HG03103 (cell line): ENCODE results near the gene SPR.
A peak's percentile ranks its signal among the peaks of the same experiment; 100 is the strongest.

Experiments
- ATAC-seq: cut with Tn5 transposase; IDR thresholded peaks from one replicate; pipeline ENCODE4 v1.9.1; 2021; ENCODE audit warnings: low read depth; ENCODE audit not compliant: unreplicated experiment

The SPR gene

GRCh38 chr2:72914589-72915319 is 27.5 kb downstream of the SPR start:
- no peak for ATAC-seq

- no peak for ATAC-seq
Measured at GRCh38 chr2:72915320-72915906, 28.2 kb downstream of the SPR start.

- peak; percentile 47 for ATAC-seq
Measured at GRCh38 chr2:72915907-72916742, 28.9 kb downstream of the SPR start.

- ATAC-seq, result no peak
Measured at GRCh38 chr2:72916743-72917137, 29.5 kb downstream of the SPR start.

GRCh38 chr2:72917138-72917876 is 30.1 kb downstream of the SPR start, which contains the start of gene EMX1:
EMX1 (plus strand) TSS chr2:72917519; CDS start chr2:72917853, 334 bp downstream.
- peak; percentile 43 for ATAC-seq

GRCh38 chr2:72917877-72918553 is 30.8 kb downstream of the SPR start:
- ATAC-seq, result no peak

GRCh38 chr2:72919414-72920317 is 32.5 kb downstream of the SPR start:
- ATAC-seq, result no peak

GRCh38 chr2:72920318-72921087 is 33.3 kb downstream of the SPR start:
- no peak for ATAC-seq

GRCh38 chr2:72921088-72921851 is 34.1 kb downstream of the SPR start:
- no peak for ATAC-seq

- ATAC-seq, result no peak
Measured at GRCh38 chr2:72921853-72922252, 34.6 kb downstream of the SPR start.

- ATAC-seq, result no peak
Measured at GRCh38 chr2:72923833-72924352, 36.7 kb downstream of the SPR start.

- no peak for ATAC-seq
Measured at GRCh38 chr2:72924353-72925240, 37.4 kb downstream of the SPR start.

- no peak for ATAC-seq
Measured at GRCh38 chr2:72925328-72925943, 38.2 kb downstream of the SPR start.

GRCh38 chr2:72926368-72926767 is 39.2 kb downstream of the SPR start:
- ATAC-seq, result no peak

- no peak for ATAC-seq
Measured at GRCh38 chr2:72926811-72927465, 39.7 kb downstream of the SPR start.
